Measurements from ENCODE around the gene SMCP. TPM values are rescaled to one million over a fixed set of nuclear protein-coding genes. Genes with fewer than 3 reads are reported as not detected.

The SMCP gene
- total RNA-seq, 6 donors from 2014 or later = not detected

- no peak for ATAC-seq (ENCODE audit: low FRiP score in 2 of 2)
- Histone ChIP-seq H3K4me1 (no peaks in the 10 kb centered on the region), H3K9me3 (no peaks in the 10 kb centered on the region), H3K4me3 (no peak overlapping the region), H3K27me3 (no peaks in the 10 kb centered on the region), H3K36me3 (no peaks in the 10 kb centered on the region), H3K27ac (no peak overlapping the region)
- DNase-seq = no peak
- WGBS, 2 donors = 94% methylated on average over 1 of the region's 1 CpG; no CpG with 5 or more reads in 1 of the 2 donors
- TF ChIP-seq POLR2AphosphoS5 (IDR thresholded peaks at IDR 0.05) = no peak
- no peak for TF ChIP-seq POLR2A (IDR thresholded peaks at IDR 0.05)
- no peak for TF ChIP-seq CTCF (IDR thresholded peaks at IDR 0.05)
- no peak for TF ChIP-seq EP300 (IDR thresholded peaks at IDR 0.05)
Measured at GRCh38 chr1:152884506-152884905, 6.4 kb downstream of the SMCP start.

- Histone ChIP-seq H3K27ac (no peak overlapping the region), H3K4me3 (no peak overlapping the region), H3K36me3 (no peaks in the 10 kb centered on the region), H3K4me1 (no peaks in the 10 kb centered on the region), H3K9me3 (no peaks in the 10 kb centered on the region), H3K27me3 (no peaks in the 10 kb centered on the region)
- DNase-seq (no peak), ATAC-seq (ENCODE audit: low FRiP score in 2 of 2) (no peak)
- WGBS, 2 donors = 70 to 71% methylated on average over 4 of the region's 4 CpGs
- TF ChIP-seq POLR2AphosphoS5 (IDR thresholded peaks at IDR 0.05) (no peak), EP300 (IDR thresholded peaks at IDR 0.05) (no peak), CTCF (IDR thresholded peaks at IDR 0.05) (no peak), POLR2A (IDR thresholded peaks at IDR 0.05) (no peak)
Measured at GRCh38 chr1:152884966-152885624, 7.0 kb downstream of the SMCP start.

- Histone ChIP-seq H3K4me1 (no peaks in the 10 kb centered on the region), H3K27me3 (no peaks in the 10 kb centered on the region), H3K27ac (no peak overlapping the region), H3K4me3 (no peak overlapping the region), H3K9me3 (no peaks in the 10 kb centered on the region), H3K36me3 (no peaks in the 10 kb centered on the region)
- DNase-seq (no peak), ATAC-seq (ENCODE audit: low FRiP score in 2 of 2) (no peak)
- TF ChIP-seq POLR2A (IDR thresholded peaks at IDR 0.05) = no peak
- no peak for TF ChIP-seq EP300 (IDR thresholded peaks at IDR 0.05)
- no peak for TF ChIP-seq POLR2AphosphoS5 (IDR thresholded peaks at IDR 0.05)
- TF ChIP-seq CTCF (IDR thresholded peaks at IDR 0.05) = no peak
- WGBS, 2 donors = 43 to 47% methylated on average over 3 of the region's 3 CpGs
Measured at GRCh38 chr1:152886085-152886484, 8.0 kb downstream of the SMCP start.

- ATAC-seq (ENCODE audit: low FRiP score in 2 of 2) (peak in 1 of 2 donors; percentile 43), DNase-seq (no peak)
- no peak overlapping the region for H3K27ac ChIP-seq
- H3K27me3 ChIP-seq = no peaks in the 10 kb centered on the region
- H3K36me3 ChIP-seq = no peaks in the 10 kb centered on the region
- H3K4me1 ChIP-seq = no peaks in the 10 kb centered on the region
- no peak for TF ChIP-seq POLR2A (IDR thresholded peaks at IDR 0.05)
- TF ChIP-seq POLR2AphosphoS5 (IDR thresholded peaks at IDR 0.05) = no peak
- TF ChIP-seq EP300 (IDR thresholded peaks at IDR 0.05) = no peak
- TF ChIP-seq CTCF (IDR thresholded peaks at IDR 0.05) = no peak
- H3K9me3 ChIP-seq = no peaks in the 10 kb centered on the region
- 60 to 73% methylated on average over 5 to 8 of the region's 8 CpGs for WGBS, 2 donors
- H3K4me3 ChIP-seq = no peak overlapping the region
Measured at GRCh38 chr1:152886758-152887409, 8.8 kb downstream of the SMCP start.
